ENCODE results near the gene DDC.

The DDC gene

GRCh38 chr7:50559881-50560280 lies 5.3 kb downstream of the DDC start:
- Mint-ChIP-seq H3K4me1 (peaks cover 28% of the 10 kb centered on the region), H3K9me3 (no peaks in the 10 kb centered on the region)

DNA sequence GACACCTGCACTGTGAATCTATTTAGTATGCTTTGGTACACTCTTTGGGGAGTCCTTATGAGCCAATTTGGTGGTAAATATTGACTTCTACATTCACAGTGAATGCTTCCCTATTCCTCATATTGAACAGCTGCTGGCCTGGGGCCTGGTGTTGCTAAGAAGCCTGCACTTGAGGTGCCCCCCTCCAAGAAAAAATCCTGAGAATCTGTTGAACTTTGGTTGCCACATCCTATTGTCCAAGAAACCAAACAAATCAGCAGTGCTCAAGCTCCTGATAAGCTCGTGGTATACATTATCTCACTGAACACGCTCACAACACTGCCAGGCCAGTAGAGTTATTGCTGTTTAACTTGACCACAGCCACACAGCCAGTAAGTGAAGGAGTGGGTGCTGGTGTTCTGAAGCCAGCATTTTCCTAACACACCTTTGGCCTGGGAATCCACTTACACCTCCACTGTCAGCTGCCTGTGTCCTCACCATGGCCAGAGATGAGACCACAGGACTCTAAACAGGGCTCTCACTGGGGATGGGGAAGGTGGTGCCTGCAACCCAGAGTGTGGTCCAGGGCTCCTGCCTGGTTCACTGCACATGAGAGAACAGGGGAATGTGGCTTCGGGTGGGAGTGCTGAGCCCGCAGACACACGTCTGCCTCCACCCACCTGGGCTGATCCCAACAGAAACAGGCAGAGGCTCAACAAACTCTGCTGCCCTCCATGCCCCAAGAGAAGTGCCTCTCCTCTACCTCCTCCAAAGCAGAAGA lies 6.7 kb downstream of the DDC start:
- peak; percentile 37 for DNase-seq
- no peak overlapping the region for H3K27ac Mint-ChIP-seq
- H3K4me1 Mint-ChIP-seq = peaks cover 28% of the 10 kb centered on the region
- no peaks in the 10 kb centered on the region for H3K36me3 Mint-ChIP-seq (ENCODE audit: low read depth)
- no peak for TF ChIP-seq CTCF (IDR thresholded peaks at IDR 0.05)
- no peaks in the 10 kb centered on the region for H3K9me3 Mint-ChIP-seq
- H3K4me3 Mint-ChIP-seq = no peak overlapping the region
- H3K27me3 Mint-ChIP-seq (ENCODE audit: low read depth, poor library complexity) = peaks cover 27% of the 10 kb centered on the region

More at GRCh38 chr7:50559881-50560280, 5.3 kb downstream of the DDC start:
- Mint-ChIP-seq H3K27ac (no peak overlapping the region), H3K4me3 (no peak overlapping the region), H3K36me3 (ENCODE audit: low read depth) (no peaks in the 10 kb centered on the region), H3K27me3 (ENCODE audit: low read depth, poor library complexity) (peaks cover 20% of the 10 kb centered on the region)
- DNase-seq = no peak
- TF ChIP-seq CTCF (IDR thresholded peaks at IDR 0.05) = no peak

GRCh38 chr7:50557099-50557498 lies 8.1 kb downstream of the DDC start:
- Mint-ChIP-seq H3K4me1 (peaks cover 24% of the 10 kb centered on the region), H3K9me3 (no peaks in the 10 kb centered on the region), H3K27me3 (ENCODE audit: low read depth, poor library complexity) (peaks cover 28% of the 10 kb centered on the region), H3K4me3 (no peak overlapping the region), H3K27ac (no peak overlapping the region), H3K36me3 (ENCODE audit: low read depth) (no peaks in the 10 kb centered on the region)
- DNase-seq = no peak
- TF ChIP-seq CTCF (IDR thresholded peaks at IDR 0.05) = no peak

- H3K27me3 Mint-ChIP-seq (ENCODE audit: low read depth, poor library complexity) = peaks cover 33% of the 10 kb centered on the region
- H3K36me3 Mint-ChIP-seq (ENCODE audit: low read depth) = no peaks in the 10 kb centered on the region
- H3K4me1 Mint-ChIP-seq = peaks cover 19% of the 10 kb centered on the region
- H3K9me3 Mint-ChIP-seq = no peaks in the 10 kb centered on the region
- no peak for DNase-seq
- TF ChIP-seq CTCF (IDR thresholded peaks at IDR 0.05) = no peak
- no peak overlapping the region for H3K27ac Mint-ChIP-seq
- no peak overlapping the region for H3K4me3 Mint-ChIP-seq
Measured at GRCh38 chr7:50556247-50556991, 8.8 kb downstream of the DDC start.

DNA sequence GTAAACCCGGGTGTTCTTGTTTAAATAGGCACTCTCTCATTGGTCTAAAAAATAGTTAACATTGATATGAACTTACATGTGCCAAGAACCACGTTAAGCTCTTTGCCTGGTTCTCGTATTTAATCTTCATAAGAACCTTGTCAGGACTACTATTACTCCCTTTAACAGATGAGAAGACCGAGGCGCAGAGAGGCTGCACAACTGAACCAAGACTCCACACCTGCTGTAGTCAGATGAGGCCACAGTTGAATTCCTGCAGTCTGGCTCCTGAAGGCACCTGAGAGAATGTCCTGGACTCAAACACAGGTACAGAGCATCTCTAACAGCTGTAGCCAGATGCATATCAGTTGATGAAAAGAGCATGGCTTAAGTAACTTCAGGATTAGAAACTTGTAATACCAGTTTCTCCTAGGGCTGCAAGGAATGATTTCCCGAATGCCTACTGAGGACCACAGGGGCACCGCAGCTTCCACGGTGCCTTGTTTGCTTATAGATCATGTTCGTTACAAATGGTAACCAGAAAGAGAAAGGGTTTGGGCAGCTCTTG lies 9.5 kb downstream of the DDC start:
- H3K9me3 Mint-ChIP-seq = no peaks in the 10 kb centered on the region
- TF ChIP-seq CTCF (IDR thresholded peaks at IDR 0.05) = no peak
- no peaks in the 10 kb centered on the region for H3K36me3 Mint-ChIP-seq (ENCODE audit: low read depth)
- H3K4me1 Mint-ChIP-seq = peaks cover 12% of the 10 kb centered on the region
- H3K27me3 Mint-ChIP-seq (ENCODE audit: low read depth, poor library complexity) = peaks cover 33% of the 10 kb centered on the region
- no peak overlapping the region for H3K4me3 Mint-ChIP-seq
- no peak overlapping the region for H3K27ac Mint-ChIP-seq
- no peak for DNase-seq

All from nephron progenitor cell (in vitro differentiated cells).